GM15510 (cell line): ENCODE data around the gene DRAM1.

Source experiments
- POLR2A ChIP-seq: IDR thresholded peaks from 3 replicates; pipeline ENCODE4 v1.6.1; 2011; ENCODE audit warnings: borderline replicate concordance; ENCODE audit not compliant: insufficient read length; ENCODE audit errors: extremely low read depth

Gene DRAM1

GRCh38 chr12:101880769-101881168 is 3.4 kb downstream of the DRAM1 start:
- no peak for TF ChIP-seq POLR2A

GRCh38 chr12:101881228-101881627 is 3.8 kb downstream of the DRAM1 start:
- no peak for TF ChIP-seq POLR2A

DNA sequence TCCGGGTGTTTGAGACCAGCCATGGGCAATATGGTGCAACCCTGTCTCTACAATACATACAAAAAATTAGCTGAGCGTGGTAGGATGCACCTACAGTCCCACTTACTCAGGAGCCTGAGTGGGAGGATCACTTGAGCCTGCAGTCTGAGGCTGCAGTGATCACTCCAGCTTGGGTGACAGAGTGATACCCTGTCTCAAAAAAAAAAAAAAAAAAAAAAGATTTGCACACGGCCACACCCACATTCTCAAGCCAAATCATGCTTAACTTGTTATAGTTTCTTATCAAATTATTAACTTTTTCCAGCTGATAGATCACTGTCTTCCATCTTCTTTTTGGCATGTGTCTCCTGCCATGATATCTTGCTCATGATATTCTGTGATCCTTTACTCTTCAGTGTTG is 6.8 kb downstream of the DRAM1 start:
- no peak for TF ChIP-seq POLR2A

DNA sequence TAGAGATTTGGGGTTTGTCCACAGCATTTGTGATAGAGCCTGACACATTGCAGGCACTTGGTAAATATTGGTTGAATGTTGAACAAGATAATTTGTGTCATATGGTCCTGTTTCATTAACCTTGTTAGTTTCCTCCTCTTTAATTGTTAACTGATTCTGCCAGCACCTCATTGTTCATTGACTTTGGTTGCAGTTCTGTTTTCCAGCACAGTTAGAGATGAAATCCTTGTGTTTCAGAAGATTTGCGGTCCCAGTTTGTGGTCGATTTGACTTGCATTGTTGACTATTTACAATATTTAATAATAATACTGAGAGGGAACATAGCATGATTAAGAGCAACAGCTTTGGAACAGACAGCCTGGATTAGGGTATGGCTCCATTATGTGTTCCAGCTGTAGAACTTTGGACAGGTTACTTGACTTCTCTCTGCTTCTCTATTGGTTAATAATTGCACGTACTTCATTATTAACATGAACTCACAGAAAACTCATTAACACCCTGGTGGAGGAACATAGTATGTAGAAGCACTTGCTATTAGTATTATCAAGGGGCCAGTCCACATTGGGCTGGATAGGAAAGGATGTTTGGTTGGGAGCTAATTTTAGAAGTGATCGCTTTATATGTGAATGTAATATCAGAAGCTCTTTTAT is 8.7 kb downstream of the DRAM1 start:
- no peak for TF ChIP-seq POLR2A

DNA sequence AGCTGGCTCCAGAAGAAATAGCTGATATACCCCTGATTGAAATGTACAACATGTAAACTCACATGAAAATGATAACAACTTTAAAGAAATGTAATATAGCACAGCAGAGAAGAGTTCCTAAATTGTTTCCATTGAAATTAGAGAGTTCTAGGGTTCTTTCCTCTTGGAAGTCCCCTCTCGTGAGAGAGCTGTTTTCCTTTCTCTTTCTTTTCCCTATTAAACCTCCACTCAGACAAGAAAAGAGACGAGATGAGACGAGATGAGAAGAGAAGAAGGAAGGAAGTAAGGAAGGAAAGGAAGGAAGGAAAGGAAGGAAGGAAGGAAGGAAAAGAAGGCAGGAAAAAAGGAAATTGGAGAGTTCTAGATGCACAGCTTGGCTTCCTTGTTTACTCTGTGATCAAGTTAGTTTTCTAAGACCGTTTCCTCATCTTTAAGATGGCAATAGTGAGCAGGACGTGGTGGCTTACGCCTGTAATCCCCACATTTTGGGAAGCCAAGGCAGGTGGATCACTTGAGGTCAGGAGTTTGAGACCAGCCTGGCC is 11.9 kb downstream of the DRAM1 start:
- TF ChIP-seq POLR2A, result no peak

DNA sequence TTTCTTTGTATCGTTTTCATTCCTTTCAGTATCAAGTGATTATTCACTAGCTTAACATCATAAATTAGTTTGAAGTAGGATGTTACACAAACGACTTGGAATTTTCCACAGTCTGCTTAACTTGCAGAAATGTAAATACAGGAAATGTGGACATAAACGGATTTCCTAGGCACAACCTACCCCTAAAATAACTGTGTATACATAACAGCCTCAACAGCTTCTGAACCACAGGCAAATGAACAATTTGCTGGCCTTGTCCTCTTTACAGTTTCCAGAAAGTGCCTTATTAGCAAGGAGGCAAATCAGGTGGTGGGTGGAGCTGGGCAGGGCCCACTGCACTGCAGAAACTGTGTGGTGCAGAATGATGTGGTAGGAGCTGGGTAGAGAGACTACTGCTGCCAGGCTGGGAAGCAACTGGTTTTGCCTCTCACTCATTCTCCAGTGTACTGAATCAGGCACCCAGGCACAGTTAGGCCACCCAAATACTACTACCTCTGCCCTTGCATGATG is 14.1 kb downstream of the DRAM1 start:
- TF ChIP-seq POLR2A, result peak; percentile 22

DNA sequence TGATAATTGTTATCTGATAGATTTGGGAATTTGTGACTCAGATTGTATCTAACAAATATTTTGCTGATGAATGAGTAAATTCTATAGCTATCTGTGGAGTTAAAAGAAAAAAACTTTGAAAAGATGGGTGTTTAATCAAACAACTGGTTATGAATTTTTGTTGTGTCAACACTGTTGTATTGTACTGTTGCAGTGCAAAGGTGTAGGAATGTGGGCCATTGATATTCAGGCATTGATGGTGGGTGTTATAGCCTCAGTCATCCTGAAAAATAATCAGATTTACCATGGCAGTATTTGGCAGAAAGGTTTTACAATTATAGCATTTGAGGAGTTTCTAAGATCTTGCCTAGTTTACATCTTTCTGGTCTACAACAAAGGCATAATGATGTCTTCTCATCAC is 15.4 kb downstream of the DRAM1 start:
- TF ChIP-seq POLR2A, result no peak

GRCh38 chr12:101901777-101902176 is 24.4 kb downstream of the DRAM1 start:
- no peak for TF ChIP-seq POLR2A

DNA sequence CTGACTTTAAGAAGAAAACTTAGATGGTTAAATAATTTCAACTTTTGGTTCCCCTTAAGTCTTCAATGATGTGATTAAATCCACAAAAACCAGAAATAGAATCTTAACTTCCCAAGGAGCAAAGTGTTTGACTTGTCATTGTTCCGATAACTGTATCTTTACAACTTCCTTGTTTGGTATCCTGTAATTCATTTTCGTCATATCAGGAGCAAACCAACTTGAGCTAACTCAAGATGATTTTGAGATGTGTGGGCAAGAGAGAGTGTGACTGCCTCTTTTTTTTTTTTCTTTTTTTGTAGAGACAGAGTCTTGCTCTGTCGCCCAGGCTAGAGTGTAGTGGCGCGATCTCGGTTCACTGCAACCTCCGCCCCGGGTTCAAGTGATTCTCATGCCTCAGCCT is 25.3 kb downstream of the DRAM1 start:
- no peak for TF ChIP-seq POLR2A

DNA sequence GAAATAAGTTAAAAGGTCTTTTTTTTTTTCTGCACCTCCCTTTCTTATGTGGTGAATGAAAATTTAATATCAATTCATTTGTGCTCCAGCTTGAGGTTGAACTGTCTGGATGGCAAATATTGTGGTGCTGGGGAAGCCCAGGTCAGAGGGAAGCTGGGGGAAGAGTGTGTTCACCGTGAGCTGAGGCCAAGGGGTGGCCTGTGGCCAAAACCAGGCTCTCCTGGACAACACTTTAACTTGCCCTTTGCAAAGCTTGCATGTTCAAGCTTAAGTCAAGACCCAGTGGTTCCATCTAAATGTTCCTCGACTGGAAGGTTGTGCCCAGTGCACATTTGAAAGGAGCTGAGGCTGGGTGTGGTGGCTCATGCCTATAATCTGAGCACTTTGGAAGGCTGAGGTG is 28.8 kb downstream of the DRAM1 start:
- no peak for TF ChIP-seq POLR2A

DNA sequence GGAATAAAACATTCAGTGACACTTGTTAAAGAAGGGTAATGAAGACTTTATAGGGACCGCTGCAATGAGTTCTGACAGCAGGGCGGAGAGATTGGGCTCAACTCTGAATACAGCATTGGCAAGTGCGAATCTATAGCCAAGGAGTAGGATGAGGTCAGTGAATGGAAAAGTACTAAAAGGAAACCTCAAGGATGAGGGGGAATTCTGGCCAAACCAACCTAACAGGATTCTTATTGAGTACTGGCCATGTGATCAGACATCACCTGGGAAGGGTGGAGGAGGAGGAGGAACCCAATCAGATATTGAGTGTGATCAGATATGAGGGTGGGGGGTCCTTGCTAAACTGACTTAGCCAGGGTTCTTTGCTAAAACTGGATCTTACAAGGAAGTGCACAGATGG is 31.0 kb downstream of the DRAM1 start:
- no peak for TF ChIP-seq POLR2A

DNA sequence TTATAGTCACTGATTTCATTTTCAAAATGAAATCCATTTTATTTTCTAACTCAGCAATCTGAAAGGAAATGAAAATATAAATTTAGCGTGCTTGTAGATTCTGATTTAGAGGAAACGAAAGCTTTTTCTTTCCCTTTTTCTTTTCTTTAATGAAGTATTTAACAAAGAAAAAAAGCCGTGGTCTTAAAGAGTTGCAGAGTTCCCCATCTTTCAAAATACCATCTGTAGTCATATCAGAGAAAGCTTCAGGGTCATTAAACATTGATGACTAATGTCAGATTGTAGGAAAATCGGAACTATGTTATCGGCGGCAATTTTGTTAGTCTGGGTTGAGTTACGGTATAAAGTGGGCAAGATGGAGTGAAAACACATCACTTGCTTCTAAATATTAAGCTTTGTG is 32.3 kb downstream of the DRAM1 start:
- TF ChIP-seq POLR2A, result no peak

DNA sequence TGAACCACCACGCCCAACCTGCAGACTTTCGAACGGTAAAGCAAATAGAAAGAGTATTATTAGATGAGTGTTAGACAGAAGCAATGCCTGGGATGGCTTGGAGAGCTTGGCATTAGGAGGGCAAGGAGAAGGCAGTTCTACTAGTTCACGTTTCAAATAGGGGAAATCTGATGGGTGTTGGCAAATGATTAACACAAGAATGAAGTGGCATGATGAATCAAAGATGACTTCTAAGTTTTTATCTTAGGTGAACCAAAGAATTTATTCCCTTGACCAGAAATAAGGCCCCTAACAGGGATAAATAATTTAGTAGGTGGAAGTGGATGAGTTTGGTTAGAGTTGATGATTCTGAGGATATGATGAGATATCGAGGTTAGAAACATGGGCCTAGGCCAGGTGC is 38.5 kb downstream of the DRAM1 start:
- TF ChIP-seq POLR2A, result no peak

DNA sequence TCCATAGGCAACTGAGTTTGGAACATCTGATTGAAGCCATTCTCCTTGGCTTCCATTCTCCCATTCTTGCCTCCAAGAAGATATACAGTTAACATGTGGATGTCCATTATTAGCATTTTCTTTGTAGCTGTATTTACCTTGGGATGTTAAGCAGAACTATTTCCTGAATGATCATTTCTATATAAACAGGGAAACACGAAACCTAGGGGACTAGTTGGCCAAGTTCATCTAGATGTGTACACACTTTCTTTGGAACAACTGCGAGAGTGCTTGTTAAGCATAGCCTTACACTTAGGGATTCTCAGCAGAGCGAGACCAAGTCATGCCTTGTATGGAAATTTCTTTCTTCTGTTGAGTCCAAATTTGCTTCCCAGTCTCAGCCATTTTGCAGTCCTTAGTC is 42.1 kb downstream of the DRAM1 start:
- TF ChIP-seq POLR2A, result no peak

- TF ChIP-seq POLR2A, result no peak
Measured at GRCh38 chr12:101920906-101921305, 43.5 kb downstream of the DRAM1 start.

DNA sequence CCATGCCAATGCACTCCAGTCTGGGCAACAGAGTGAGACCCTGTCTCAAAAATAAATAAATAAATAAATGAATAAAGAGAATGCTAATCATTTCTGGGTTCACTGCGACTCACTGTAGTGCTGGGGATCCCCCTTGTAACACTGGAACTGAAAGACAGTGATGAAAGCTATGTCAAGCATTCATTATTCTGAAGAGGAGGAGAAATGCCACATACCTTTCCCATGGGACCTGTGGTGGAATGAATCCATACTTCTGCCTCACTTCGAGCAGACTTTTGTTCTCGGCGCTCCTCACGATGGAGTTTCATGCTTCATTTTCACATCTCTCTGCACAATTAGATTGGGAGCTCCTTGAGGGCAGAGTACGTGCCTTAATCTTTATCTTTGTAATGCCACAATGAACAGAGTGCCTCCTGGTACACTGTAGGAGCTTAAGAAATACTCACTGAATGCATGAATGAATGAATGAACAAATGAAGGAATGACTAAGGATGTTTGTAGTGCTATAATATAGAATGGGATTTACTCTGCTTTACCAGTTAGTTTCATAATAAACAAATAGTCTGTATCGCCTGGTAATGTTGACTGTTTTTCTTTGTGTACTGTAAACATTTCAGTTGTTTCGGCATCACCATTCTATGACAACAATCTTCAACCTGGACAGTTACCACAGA is 45.8 kb downstream of the DRAM1 start:
- TF ChIP-seq POLR2A, result no peak

- TF ChIP-seq POLR2A, result no peak
Measured at GRCh38 chr12:101924618-101925017, 47.2 kb downstream of the DRAM1 start.

DNA sequence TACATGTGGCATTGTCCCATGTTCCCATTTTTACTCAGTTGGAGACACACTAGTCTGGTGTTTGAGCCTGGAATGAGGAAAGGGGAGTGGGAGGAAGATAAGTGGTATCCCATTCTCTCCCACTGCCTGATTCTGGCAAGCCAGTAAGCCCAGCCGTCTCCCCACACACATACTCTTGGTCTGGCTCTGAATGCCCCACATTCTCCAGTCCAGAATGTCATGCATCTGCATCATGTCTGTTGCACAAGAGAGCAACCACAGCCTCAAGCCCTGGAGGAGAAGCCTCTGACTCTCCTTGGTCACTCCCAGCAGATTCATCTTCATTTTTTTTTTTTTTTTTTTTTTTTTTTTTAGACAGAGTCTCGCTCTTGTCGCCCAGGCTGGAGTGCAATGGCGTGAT is 48.0 kb downstream of the DRAM1 start:
- TF ChIP-seq POLR2A, result no peak
